Activated CD4-positive, CD25-positive, alpha-beta regulatory T cell treated with anti-CD3 and anti-CD28 coated beads, Interleukin-2, amount 50 U/mL, for 72 hours (primary cell): ENCODE measurements around the gene PPIAL4G.
"Not testable (repeated sequence)": the region's sequence is repeated elsewhere in the genome, so short reads cannot be mapped to it uniquely, and the experiment has no call there.

ENCODE experiments used
- DNase-seq: peaks from one replicate; pipeline ENCODE4 v3.0.0; 2021

The PPIAL4G gene

GRCh38 chr1:148483029-148483428 is at the start of gene PPIAL4G:
Gene PPIAL4G, minus strand, starts transcription at chr1:148483302. Its CDS starts 50 bp downstream, at chr1:148483252.
- not testable (repeated sequence) for DNase-seq

- not testable (repeated sequence) for DNase-seq
These were observed 49.1 kb upstream of the PPIAL4G start for GRCh38 chr1:148532158-148532557.

- peak; percentile 72 for DNase-seq
These were observed 46.0 kb upstream of the PPIAL4G start for GRCh38 chr1:148529101-148529567.

DNA sequence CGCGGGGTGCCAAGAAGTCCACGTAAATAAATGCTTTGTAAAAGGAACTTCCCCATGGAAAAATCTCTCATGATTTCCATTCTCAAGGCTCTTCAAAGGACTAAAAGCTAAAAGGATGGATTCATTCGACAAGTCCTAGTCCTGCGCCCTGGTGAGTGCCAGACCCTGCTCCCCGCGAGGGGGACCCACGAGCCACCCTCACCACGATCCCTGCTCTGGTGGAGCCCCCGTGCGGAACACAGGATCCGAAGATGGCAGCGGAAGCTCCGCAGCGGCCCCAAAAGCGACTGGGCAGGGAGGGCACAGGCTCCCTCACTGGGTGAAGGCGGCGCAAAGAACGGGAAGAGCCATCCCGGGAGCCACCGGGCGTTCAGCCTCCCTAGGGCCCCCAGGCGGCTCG is 45.5 kb upstream of the PPIAL4G start:
- DNase-seq: not testable (repeated sequence)

- not testable (repeated sequence) for DNase-seq
These were observed 43.5 kb upstream of the PPIAL4G start for GRCh38 chr1:148526587-148526986.

- DNase-seq: peak; percentile 37
These were observed 40.4 kb upstream of the PPIAL4G start for GRCh38 chr1:148523205-148524144.

GRCh38 chr1:148522561-148523204 is 39.6 kb upstream of the PPIAL4G start:
- peak; percentile 79 for DNase-seq

DNA sequence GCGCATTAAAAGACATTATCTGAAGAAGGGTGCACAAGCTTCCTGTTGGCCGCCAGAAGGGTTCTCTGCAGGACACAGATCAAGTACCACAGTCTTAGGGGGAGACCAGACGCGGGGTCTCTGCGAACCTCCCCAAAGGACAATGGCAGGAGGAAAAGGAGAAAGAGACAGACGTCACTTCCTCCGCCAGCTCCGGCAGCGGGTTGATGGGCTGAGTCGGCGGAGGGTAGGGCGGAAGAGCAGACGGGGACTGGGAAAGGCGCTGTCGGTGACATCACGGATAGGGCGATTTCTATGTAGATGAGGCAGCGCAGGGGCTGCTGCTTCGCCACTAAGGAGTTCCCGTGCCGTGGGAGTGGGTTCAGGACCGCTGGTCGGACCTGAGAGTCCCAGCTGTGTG is 39.0 kb upstream of the PPIAL4G start:
- peak; percentile 77 for DNase-seq

DNA sequence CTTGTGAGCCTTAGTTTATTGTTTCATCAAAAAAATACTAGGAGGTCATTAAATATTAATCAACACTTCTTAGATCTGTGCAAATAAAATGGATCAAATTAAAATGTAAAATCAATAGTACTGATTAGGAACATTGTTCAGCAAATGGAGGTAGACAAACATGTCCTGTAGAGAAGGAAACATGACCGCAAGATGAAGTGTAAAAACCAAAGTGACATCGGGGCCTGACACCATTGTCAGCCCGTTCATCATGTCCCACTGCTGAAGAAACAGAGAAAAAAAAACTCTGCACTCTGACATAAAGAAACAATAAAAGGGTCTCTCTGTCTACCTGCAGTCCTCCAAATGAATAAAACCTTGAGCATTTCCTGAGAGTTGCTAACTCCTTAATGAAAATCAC is 31.2 kb upstream of the PPIAL4G start:
- not testable (repeated sequence) for DNase-seq

DNA sequence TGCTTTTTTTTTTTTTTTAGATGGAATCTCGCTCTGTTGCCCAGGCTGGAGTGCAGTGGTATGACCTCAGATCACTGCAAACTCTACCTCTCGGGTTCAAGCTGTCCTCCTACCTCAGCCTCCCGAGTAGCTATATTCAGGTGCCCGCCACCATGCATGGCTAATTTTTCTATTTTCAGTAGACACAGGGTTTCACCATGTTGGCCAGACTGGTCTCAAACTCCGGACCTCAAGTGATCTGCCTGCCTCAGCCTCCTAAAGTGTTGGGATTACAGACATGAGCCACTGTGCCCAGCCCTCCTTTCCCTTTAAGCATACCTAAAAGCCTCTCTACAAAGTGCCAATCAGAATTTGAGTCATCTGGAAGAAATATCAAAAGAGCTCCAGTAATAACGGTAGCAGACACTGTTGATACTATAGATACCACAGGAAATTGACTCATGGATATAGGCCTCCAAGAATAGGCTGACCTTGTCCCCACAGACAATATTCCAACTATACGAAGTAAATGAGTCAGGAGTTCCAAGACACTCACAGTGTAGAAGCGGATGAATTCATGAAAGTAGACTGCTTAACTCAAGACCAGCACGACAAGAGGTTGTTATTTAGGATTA is 29.6 kb upstream of the PPIAL4G start:
- not testable (repeated sequence) for DNase-seq

DNA sequence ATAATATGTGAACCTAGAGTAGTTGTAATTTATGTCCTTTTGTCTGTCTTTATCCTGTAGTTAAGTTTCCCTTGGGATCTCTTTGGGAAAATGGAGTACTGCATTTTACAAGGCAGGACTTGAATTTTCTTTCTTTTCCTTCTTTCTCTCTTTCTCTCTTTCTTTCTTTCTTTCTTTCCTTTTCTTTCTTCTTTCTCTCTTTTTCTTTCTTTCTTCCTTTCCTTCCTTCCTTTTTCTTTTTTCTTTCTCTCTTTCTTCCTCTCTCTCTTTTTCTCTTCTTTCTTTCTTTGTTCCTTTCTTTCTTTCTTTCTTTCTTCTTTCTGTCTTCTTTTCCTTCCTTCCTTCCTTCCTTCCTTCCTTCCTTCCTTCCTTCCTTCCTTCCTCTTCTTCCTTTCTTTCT is 10.8 kb upstream of the PPIAL4G start:
- not testable (repeated sequence) for DNase-seq

GRCh38 chr1:148481134-148481533 is 2.0 kb downstream of the PPIAL4G start:
- DNase-seq: not testable (repeated sequence)

- not testable (repeated sequence) for DNase-seq
These were observed 23.4 kb downstream of the PPIAL4G start for GRCh38 chr1:148459694-148460093.

DNA sequence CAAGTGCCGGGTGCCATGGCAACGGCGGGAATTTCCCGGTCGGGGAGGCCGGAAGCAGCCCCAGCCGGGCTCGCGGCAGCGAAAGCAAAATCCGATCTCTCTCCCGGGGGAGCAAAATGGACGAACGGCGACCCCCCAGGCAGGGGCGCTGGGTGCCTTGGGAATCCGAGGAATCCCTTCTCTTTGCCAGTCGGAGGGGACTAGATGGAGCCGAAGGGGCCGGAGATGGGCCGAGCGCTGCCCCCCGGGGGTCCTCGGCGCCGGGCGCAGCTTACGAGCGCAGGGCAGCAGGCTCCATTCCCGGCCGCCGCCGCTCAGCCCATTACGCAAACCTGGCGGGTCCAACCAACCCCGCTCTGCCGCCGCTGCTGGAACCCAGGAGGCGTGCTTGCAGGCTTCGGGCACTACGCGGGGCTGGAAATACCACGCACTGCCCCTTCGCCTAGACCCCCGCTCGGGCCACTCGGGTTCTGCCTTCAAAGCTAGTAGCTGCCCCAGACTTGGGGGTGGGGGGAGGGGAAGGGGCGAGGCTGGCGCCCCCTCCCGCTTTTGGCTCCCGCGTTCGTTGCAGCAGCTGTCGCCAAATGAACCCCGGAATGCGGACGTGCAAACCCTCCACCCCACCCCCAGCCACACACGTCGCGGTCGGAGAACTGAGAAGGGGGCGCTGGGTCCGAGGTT is 24.1 kb downstream of the PPIAL4G start:
- peak; percentile 47 for DNase-seq

GRCh38 chr1:148458398-148458797 is 24.7 kb downstream of the PPIAL4G start:
- DNase-seq: peak; percentile 32

DNA sequence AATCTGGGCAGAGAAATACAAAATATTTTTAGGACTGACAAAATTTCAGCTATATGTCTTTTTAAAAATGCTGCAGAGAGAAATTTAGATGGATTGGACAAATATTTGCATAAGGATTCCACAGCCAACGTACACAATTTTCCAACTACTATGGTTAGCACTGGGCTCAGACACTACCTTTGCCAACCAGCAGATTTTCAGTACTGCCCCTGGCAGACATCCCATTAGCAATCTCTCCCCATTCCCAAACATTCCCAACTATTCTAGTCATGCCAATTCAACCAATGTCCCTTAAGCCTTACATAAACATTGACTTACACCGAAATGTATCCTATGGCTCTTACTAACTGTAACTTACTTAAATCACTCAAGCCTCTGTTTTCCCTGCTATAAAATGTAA is 30.3 kb downstream of the PPIAL4G start:
- not testable (repeated sequence) for DNase-seq

DNA sequence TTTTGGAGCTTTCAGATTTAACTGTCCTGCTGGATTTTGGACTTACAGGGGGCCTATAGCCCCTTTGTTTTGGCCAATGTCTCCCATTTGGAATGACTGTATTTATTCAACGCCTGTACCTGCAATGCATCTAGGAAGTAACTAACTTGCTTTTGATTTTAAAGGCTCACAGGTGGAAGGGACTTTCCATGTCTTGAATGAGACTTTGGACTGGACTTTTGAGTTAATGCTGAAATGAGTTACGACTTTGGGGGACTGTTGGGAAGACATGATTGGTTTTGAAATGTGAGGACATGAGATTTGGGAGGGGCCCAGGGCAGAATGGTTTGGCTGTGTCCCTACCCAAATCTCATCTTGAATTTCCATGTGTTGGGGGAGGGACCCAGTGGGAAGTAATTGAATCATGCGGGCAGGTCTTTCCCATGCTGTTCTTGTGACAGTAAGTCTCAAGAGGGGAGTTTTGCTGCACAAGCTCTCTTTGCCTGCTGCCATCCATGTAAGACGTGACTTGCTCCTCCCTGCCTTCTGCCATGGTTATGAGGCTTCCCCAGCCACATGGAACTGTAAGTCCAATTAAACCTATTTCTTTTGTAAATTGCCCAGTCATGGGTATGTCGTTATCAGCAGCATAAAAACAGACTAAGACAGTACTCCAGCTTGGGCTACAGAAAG is 43.3 kb downstream of the PPIAL4G start:
- DNase-seq: not testable (repeated sequence)

GRCh38 chr1:148435406-148435805 is 47.7 kb downstream of the PPIAL4G start:
- DNase-seq: no peak

DNA sequence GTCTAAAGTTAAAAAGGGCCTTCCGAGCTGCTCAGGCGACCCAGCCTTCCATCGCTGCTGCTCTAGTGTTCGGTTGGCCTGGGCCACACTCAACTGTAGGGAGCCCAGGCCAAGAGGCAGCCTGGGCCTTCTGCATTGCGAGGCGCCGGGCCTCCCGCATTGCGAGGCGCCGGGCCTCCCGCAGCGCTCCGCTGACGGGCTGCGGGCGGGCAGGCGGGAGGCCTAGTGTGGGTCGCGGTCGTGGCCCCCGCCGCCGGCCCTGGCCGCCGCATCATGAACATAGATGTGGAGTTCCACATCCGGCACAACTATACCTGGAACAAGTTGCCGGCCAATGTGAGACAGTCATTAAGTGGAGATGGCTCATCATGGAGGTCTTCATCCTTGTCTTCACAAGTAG is 48.3 kb downstream of the PPIAL4G start:
- no peak for DNase-seq

DNA sequence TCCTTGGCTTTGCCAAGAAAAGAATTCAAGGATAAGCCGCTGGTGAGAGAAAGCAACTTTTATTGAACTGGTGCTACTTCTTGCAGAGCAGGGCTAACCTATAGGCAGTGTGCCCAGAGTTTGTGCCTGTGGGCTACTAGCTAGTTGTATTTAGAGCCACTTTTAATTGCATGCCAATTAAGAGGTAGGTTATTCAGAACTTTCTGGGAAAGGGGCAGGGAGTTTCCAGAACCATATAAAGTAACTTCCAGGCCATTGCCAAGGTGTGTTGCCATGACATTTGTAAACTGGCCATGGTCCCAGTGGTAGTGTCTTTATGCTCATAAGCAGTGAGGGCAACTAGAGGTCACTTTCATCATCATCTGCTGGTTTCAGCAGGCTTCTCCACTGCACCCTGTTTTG is 50.2 kb downstream of the PPIAL4G start:
- DNase-seq: not testable (repeated sequence)
